ENCODE results near the gene LRPAP1.
"Not testable (repeated sequence)": the region's sequence is repeated elsewhere in the genome, so short reads cannot be mapped to it uniquely, and the experiment has no call there.

Gene LRPAP1, protein sequence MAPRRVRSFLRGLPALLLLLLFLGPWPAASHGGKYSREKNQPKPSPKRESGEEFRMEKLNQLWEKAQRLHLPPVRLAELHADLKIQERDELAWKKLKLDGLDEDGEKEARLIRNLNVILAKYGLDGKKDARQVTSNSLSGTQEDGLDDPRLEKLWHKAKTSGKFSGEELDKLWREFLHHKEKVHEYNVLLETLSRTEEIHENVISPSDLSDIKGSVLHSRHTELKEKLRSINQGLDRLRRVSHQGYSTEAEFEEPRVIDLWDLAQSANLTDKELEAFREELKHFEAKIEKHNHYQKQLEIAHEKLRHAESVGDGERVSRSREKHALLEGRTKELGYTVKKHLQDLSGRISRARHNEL

DNA sequence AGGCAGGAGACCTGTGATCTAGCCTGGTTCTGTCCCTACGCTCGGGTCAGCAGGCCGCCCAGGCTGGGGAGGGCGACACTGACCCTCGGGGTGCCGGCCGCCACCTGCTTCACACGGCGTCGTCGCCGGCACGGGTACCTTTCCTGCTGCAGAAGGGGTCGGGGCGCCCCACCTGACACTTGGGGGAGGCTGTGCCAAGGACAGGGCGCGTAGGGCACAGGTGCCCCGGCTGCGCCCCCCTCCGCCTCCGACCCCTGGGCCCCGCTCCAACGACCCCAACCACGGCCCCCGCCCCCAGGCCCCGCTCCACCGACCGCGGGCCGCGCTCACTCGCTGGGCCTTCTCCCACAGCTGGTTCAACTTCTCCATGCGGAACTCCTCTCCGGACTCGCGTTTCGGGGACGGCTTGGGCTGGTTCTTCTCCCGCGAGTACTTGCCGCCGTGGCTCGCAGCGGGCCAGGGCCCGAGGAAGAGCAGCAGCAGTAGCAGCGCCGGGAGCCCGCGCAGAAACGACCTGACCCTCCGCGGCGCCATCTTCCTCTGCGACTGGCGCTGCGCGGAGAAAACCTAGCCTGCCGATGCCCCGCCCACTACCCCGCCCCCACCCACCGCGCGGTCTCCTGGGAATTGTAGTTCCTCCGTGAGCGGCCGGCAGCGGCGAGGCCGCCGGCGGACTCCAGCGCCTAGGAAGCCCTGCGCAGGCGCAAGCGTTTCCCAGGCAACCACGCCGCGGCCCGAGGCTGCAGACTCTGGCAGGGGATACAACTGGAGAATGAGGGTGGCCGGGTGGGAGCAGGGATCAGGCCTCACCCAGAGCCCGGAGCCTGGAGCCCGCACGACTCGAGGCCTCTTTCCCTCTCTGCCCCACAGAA, at the start of gene LRPAP1:
TSS of gene LRPAP1 (minus strand) at position 544 of the 872 bp plus-strand sequence. CDS start at position 534, 10 bp downstream.
- peak; percentile 94 for DNase-seq (ENCODE audit: low spot score)

DNA sequence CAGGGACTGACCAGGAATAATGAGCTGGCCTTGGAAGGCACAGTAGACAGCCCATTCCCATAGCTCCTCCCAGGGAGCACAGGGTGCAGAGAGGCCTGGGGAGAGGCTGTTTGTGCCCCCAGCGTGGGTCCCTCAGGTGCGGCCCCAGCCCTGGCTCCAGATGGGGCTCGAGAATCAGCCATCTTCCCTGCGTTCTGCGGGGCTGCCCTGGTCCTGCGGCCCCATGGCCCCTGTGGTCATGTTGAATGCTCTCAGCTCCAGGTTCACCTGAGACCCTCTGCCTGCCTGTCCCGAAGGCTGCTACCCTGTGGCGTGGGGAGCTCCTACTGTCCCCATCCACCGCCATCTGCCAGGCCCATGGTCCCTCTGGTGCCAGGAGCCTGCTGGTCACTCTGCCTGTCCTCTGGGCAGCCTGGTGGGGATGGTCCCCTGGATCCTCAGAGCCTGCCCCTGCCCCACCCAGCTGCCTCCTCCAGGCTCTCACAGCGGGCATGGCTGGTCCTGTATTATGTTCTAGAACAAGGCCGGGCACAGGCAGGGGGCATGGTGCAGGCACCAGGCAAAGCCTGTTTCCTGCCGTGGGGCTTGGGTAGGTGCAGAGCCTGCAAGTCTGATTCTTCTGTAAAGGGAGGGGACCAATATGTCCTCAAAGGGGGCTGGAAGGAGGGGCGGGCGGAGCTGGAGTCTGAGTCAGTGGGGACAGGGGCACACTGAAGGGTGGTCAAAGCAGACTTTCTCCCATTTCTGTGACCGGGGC, 49.3 kb upstream of the LRPAP1 start:
- DNase-seq (ENCODE audit: low spot score) = not testable (repeated sequence)

DNA sequence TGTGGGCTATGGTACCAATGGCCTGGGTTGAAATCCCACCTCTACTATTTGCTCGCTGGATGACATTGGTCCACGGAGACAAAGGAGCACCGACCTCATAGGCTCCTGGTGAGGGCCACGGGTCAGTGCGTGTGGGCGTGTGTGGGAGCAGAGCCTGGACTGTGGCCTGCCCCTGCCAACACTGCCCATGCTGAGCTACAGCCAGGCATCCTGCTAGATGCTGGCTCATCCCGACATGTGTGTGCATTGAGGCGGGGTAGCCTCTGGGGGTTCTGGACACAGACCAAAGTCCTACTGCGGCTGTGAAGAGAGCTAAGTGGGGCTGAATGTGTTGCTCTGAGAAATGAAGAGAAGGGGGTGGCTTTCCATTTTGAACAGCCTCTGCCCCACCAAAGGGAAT, 48.6 kb upstream of the LRPAP1 start:
- DNase-seq (ENCODE audit: low spot score) = not testable (repeated sequence)

DNA sequence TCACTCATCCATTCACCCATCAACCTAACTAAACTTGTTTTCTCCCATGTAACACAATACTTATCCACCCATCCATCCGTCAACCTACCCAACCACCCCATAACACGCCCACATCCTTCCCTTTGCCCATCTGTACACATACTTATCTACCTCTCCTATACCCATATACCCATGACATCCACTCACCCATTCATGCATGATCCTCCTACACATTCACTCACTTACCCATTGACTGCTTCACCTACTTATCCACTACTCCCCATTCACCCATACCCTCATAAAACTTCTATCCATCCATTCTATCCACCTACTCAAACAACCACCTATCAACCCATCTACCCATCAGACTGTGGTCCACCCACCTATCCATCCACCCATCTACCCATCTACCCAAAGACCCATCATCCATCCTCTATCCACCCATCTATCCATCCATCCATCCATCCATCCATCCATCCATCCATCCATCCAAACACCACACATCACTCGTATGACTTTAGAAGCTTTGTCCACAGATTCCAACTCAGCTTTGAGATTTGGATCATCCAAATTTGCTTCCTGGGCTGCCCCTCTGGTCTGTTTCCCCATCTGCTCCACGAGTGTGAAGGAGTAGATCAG, 46.4 kb upstream of the LRPAP1 start:
- DNase-seq (ENCODE audit: low spot score) = not testable (repeated sequence)

DNA sequence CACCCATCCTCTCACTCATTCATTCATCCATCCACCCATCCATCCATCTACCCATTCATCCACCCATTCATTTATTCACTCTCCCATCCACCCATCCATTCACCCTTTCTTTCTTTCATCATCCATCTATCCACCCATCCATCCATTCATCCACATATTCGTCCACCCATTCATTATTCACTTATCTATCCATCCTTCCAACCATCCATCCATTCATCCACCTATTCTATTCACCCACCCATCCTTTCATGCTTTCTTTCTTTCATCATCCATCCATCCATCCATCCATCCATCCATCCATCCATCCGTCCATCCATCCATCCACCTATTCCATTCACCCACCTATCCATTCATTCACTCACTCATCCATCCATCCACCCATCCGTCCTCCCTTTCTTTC, 45.8 kb upstream of the LRPAP1 start:
- DNase-seq (ENCODE audit: low spot score) = not testable (repeated sequence)

DNA sequence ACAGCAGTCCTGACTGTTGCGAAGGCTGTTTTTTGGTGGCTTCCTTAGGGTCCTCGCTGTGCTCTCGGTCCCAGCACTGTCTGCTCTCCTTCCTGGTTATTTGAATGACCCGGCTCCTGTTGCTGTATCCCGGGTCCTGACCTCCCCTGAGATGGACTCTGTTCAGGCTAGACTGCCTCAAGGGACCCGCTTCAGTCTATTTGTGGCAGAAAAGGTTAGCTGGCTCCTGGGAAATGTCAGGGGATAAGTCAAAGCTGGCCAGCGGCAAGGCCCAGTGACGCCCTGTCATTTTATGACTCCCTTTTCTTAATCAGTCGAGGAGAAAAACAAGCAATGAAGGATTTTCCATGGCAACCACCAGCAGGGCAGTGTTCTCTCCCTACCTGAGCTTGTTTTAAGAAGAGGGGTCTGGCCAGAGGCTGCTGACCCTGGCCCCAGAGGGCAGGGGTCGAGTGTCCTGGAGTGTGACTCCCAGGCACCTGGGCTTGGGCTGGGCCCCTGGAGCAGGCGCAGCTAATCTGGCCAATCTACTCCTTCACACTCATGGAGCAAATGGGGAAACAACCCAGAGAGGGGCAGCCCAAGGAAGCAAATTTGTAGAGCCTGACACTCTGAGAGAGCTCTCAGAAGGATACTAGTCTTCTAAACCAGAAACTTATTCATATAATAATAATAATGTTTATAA, 45.1 kb upstream of the LRPAP1 start:
- not testable (repeated sequence) for DNase-seq (ENCODE audit: low spot score)

DNA sequence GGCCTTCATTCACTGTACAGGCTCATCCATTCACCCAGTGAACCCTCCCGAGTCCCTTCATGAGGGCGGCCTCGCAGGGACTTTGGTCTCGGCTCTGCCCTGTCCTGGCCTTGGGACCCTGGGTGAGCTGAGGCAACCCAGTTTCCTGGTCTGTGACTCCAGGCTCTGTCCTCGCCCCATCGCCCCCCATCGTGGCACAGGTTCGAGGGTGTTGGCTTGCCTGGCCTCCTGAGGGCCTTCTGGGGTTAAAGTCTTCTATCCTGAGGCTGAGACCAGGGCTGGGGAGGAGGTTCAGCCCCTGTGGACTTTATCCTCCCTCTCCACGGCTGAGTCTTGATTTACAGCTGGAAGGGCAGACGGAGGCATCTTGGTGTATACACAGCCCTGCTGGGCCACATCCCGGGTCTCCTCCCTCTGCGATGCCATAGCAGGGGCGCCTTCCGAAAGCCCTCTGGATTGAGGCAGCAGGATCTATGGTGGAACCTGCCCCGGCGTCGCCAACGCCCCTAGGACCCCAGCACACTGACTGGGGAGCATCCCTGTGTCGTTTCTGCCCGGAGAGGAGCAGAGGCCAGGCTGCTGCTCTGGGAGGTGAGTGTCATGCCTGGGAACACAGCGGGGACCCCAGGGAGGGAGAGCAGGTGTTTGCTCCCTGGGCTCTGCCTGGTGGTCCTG, 44.4 kb upstream of the LRPAP1 start:
- not testable (repeated sequence) for DNase-seq (ENCODE audit: low spot score)

DNA sequence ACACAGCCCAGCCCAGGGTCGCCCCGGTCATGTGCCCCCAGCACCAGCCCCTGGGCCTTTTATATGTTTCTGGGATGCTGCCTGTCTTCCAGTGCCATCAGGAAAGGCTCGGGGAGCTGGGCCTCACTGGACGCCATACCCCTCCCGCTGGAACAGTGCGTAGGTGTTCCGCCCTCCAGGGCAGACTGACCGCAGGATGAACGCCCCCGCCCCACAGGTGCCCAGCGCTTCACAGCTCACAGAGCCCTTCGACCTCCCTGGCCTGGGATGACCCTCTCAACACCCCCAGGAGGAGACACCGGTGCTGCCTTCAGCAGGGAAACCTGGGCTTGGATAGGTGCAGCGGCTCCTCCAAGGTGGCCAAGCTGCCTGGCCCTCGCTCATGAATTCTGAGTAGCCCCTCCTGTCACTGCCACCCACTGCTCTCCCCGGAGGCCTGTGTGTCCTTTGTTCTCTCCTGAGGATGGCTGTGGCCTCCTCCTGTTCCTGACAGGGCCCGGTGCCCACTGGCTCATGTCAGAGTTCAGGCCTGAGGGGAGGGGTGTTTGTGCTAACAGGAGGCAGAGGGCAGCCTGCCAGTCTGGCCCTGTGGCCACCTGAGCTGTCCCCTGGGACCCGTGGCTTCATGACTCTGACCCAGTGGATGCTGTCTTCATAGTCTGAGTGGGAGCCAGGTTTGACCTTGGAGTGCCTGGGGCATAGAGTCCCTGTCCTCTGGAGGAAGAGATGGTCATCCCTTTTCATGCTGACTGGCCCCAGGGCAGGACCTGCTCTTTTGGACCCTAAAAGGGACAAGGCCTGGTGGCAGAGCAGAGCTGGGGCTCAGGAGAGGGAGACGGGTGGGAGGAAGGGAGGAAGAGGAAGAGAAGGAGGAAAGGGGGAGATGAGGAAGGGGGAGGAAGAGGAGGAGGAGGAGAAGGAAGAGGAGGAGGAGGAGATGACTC, 43.5 kb upstream of the LRPAP1 start:
- DNase-seq (ENCODE audit: low spot score) = not testable (repeated sequence)

DNA sequence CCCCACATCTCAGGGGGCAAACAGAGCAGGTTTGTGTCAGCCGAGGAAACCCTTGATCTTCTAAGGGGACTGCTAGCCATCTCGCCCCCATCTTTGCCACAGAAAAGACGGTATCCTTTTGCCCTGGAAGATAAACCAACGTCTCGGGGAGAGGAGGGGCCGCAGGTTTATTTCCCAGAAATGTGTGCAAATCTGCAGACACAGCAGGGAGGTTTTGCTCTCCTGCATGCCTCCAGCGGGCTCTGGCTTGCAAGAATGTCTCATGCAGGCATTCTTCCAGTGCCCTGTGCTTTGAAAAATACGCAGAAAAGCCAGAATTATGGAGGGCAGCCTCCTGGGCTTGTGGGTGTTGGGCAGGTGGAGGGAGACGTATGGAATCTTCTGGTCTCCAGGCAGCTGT, 42.6 kb upstream of the LRPAP1 start:
- not testable (repeated sequence) for DNase-seq (ENCODE audit: low spot score)

DNA sequence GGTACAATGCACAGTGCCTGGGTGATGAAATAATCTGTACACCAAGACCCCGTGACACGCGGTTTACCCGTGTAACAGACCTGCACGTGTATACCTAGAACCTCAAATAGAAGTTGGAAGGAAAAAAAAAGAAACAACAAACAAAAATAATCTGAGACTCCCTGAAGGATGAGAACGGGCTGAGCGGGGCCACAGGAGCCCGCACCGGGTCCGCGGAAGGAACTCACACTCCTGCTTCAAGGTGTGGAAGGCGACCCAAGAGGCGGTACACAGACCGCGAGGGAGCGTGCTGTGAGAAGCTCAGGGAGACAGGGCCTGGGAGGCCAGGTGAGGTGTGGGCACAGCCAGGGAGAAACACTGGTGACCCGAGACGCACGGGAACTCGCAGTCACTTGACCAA, 42.1 kb upstream of the LRPAP1 start:
- DNase-seq (ENCODE audit: low spot score) = not testable (repeated sequence)

DNA sequence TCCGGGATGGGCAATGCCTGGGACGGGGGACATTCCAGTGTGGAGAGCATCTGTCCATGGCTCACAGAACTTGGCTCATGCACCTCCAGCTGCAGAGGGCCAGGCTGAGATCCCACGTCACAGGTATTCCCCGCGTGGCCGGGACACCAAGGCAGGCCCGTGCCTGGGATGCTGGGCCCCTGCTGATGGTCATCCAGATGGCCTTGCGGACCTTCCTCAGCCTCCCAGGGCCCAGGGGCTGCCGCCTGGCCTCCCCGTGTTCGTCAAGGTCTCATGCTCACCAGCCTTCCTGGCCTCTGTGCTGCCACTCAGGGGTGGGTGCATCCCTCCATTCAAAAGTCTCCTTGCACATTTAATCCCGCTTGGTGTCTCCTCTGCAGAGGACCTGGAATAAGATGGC, 40.9 kb upstream of the LRPAP1 start:
- no peak for DNase-seq (ENCODE audit: low spot score)

DNA sequence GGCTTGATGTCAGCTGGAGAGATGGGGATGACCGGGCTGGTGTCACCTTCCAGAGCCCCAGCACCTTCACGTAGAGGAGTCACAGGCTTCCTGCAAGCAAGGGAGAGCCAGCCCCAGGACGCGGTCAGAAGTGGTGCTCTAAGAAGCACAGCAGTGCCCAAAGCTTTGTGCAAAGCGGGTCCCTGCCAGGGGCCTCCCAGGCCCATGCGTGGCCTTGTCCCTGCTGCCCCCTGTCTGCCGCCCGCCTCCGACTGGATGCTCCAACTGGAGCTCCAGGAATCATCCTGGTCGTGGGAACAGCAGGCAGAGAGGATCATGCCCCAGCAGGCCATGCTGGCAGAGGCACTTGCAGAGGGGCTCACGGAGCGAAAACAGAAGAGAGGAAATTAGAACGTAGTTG, 40.1 kb upstream of the LRPAP1 start:
- DNase-seq (ENCODE audit: low spot score) = no peak

DNA sequence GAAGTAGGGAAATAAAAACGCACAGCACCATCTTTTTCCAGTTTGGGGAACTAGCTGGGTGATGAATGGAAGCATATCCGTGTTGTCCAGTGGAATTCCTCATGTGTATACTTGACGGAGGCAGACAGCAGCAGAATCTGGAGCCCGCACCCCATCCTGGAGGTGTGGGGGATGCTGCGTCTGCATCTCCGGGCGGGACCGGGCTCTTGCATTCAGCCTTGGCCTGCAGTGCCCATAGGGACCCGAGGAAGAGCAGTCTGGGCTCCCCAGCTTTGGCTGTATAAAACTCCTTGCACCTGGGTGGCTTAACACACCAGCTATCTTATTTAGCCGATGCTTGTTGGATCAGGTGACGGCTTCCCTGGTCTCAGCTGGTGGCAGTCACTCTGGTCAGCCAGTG, 39.7 kb upstream of the LRPAP1 start:
- no peak for DNase-seq (ENCODE audit: low spot score)

DNA sequence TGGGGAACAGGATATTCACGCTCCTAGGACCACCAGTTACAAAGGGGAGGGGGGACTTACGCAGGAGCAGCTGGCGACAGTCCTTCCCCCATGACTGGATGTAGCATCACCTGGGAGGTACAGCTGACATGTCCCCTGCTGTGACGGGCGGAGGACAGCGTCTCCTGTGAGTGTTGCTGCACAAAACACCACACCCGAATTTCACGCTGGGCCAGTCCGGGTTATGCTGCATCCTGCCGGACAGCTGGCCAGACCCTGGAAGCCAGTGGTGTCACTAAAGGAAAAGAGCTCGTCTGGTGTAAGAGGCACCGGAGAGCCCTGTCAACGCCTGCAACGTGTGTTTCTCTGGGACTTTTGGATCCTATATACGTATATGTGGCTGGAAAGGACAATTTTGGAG, 38.7 kb upstream of the LRPAP1 start:
- DNase-seq (ENCODE audit: low spot score) = not testable (repeated sequence)

DNA sequence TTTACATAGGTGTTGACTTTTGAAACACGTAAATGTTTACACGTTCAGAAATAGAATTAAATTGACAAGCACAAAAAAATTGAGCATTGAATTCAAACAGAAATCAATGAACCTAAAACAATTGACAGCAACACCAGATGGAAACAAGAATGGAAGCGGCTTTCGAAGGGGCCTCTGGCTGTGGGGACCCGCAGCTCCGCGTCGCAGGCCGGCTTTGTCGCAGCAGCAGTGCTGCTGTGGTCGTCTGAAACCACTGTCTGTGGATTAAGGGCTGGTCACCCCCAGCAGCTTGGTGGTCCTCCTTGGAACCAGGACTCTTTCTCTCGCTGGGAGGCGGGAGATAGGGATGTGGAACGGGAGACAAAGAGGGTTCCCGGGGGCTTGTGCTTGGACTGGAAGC, 37.4 kb upstream of the LRPAP1 start:
- DNase-seq (ENCODE audit: low spot score) = not testable (repeated sequence)

DNA sequence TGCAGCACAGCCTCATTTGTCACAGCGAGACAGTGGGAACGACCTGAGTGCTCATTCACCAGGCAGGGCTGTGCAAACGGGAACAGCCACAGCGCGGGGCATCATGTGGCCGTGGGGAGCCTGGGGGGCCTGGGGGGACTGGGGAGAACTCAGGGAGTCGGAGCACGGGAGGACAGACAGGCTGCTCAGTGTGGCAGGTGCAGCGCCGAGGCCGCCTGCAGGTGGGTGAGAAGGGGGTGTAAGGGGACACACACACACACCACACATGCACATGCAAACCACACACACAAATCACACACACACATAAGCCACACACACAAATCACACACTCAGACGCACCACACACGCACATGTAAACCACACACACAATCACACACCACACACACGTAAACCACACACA, 34.5 kb upstream of the LRPAP1 start:
- not testable (repeated sequence) for DNase-seq (ENCODE audit: low spot score)

DNA sequence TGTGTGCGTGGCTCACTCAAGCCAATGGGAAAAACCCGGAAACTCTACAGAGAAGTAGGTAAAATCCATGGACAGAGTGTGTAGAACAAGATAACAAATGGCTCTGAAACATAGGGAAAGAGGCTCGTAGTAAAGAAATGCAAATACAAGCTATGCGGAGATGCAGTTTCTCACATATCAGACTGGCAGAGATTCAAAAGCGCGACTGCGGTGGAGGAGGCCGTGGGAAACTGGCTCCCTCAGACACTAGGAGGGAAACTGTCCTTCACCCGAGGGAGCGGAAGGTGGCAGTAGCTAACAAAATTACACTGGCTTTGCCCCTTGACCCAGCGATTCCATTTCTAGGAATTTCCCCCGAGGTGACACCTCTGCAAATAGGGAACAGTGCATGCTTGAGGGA, 34.1 kb upstream of the LRPAP1 start:
- not testable (repeated sequence) for DNase-seq (ENCODE audit: low spot score)

DNA sequence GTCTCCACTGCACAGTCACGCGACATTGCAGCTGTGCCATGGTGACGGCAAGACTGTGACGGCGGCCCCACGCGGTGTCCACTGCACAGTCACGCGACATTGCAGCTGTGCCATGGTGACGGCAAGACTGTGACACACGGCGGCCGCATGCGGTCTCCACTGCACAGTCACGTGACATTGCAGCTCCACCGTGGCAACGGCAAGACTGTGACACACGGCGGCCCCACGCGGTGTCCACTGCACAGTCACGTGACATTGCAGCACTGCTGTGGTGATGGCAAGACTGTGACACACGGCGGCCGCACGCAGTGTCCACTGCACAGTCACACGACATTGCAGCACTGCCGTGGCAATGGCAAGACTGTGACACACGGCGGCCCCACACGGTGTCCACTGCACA, 32.7 kb upstream of the LRPAP1 start:
- not testable (repeated sequence) for DNase-seq (ENCODE audit: low spot score)

DNA sequence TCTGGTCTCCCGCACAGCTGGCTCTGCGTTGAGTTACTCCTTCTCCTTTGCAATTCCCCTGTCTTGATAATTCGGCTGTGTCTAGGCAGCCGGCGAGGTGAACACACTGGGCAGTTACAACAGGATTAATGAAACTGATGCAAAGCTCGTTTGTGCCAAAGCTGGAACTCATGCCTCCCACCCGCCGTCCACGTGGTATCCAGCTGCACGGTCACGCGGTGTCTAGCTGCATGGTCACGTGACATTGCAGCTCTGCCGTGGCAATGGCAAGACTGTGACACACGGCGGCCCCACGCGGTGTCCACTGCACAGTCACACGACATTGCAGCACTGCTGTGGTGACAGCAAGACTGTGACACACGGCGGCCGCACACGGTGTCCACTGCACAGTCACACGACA, 31.2 kb upstream of the LRPAP1 start:
- no peak for DNase-seq (ENCODE audit: low spot score)

All from globus pallidus (tissue), 1 donor.